ENCODE data around the gene STH.

Gene STH

DNA sequence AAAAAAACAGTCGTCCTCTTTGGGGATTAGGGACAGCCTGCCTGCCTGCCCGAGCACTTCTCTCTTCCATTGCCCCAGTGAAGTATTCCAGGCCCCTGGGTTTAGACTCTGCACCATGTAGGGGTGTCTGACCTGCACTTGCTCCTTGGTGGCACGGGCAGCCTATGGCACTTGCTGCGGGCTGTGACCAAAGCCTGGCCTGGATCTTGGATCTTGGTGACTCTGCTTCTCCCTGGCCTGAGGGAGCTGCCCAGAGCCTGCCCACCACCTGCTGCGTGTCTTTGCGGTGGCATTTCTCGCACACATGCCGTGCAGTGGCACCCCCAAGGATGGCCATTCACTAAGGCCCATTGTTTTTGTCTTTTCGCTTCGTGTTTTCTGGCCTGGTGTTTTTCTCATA lies 6.1 kb upstream of the STH start:
- ChIA-PET POLR2A (no interaction called here), CTCF (interaction anchor here (0.9 kb wide), 1 partner anchor 9 kb away, joined by 3 read pairs; no protein-coding TSS in a partner anchor)
- no peak for TF ChIP-seq CTCF (IDR thresholded peaks at IDR 0.05; ENCODE audit: control extremely low read depth, extremely low read depth, low read depth, missing control alignments)
- DNase-seq (ENCODE audit: extremely low spot score) = no peak

- POLR2A ChIA-PET = no interaction called here
- DNase-seq (ENCODE audit: extremely low spot score) = no peak
- TF ChIP-seq CTCF (IDR thresholded peaks at IDR 0.05; ENCODE audit: control extremely low read depth, extremely low read depth, low read depth, missing control alignments) = no peak
- CTCF ChIA-PET = no interaction called here
Measured at GRCh38 chr17:45993962-45994627, 5.0 kb upstream of the STH start.

GRCh38 chr17:45994987-45995386 lies 4.1 kb upstream of the STH start:
- ChIA-PET POLR2A (no interaction called here), CTCF (interaction anchor here (1.8 kb wide), 1 partner anchor 49 kb away, joined by 4 read pairs; no protein-coding TSS in a partner anchor)
- no peak for TF ChIP-seq CTCF (IDR thresholded peaks at IDR 0.05; ENCODE audit: control extremely low read depth, extremely low read depth, low read depth, missing control alignments)
- no peak for DNase-seq (ENCODE audit: extremely low spot score)

DNA sequence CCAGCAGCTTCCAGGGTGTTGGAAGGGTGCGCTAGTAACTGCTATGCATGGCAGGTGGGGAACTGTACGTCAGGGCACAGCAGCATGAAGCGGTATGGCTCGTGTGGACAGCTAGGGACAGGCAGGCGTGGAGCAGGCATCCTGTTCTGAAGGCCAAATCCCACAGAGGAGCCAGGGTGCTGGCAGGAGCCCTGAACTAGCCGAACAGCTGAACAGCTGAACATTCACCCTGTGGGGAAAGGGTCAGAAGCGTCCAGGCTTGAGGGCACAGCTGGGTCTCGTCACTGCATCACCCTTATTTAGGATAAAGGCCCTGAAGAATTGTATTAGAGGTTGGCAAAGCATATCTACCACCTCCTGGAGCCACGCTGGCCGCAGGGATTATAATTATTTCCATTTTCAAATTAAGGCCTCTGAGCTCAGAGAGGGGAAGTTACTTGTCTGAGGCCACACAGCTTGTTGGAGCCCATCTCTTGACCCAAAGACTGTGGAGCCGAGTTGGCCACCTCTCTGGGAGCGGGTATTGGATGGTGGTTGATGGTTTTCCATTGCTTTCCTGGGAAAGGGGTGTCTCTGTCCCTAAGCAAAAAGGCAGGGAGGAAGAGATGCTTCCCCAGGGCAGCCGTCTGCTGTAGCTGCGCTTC lies 3.3 kb upstream of the STH start:
- TF ChIP-seq CTCF (IDR thresholded peaks at IDR 0.05; ENCODE audit: control extremely low read depth, extremely low read depth, low read depth, missing control alignments) = no peak
- ChIA-PET CTCF (interaction anchor here (1.2 to 1.8 kb wide), 2 partner anchors 9 to 49 kb away, joined by 4 read pairs; no protein-coding TSS in a partner anchor), POLR2A (no interaction called here)
- no peak for DNase-seq (ENCODE audit: extremely low spot score)

DNA sequence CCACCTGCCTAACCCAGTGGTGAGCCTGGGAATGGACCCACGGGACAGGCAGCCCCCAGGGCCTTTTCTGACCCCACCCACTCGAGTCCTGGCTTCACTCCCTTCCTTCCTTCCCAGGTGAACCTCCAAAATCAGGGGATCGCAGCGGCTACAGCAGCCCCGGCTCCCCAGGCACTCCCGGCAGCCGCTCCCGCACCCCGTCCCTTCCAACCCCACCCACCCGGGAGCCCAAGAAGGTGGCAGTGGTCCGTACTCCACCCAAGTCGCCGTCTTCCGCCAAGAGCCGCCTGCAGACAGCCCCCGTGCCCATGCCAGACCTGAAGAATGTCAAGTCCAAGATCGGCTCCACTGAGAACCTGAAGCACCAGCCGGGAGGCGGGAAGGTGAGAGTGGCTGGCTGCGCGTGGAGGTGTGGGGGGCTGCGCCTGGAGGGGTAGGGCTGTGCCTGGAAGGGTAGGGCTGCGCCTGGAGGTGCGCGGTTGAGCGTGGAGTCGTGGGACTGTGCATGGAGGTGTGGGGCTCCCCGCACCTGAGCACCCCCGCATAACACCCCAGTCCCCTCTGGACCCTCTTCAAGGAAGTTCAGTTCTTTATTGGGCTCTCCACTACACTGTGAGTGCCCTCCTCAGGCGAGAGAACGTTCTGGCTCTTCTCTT lies 2.6 kb upstream of the STH start:
- no peak for DNase-seq (ENCODE audit: extremely low spot score)
- TF ChIP-seq CTCF (IDR thresholded peaks at IDR 0.05; ENCODE audit: control extremely low read depth, extremely low read depth, low read depth, missing control alignments) = no peak
- CTCF ChIA-PET = interaction anchor here (1.2 to 1.8 kb wide), 2 partner anchors 9 to 48 kb away, joined by 4 read pairs; no protein-coding TSS in a partner anchor
- POLR2A ChIA-PET = interaction anchor here (0.5 kb wide), 1 partner anchor 220 kb away, joined by 3 read pairs; no protein-coding TSS in a partner anchor

DNA sequence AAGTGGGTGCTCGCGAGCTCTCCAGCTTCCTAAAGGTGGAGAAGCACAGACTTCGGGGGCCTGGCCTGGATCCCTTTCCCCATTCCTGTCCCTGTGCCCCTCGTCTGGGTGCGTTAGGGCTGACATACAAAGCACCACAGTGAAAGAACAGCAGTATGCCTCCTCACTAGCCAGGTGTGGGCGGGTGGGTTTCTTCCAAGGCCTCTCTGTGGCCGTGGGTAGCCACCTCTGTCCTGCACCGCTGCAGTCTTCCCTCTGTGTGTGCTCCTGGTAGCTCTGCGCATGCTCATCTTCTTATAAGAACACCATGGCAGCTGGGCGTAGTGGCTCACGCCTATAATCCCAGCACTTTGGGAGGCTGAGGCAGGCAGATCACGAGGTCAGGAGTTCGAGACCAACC lies 1.9 kb upstream of the STH start:
- ChIA-PET POLR2A (interaction anchor here (0.5 kb wide), 1 partner anchor 219 kb away, joined by 3 read pairs; no protein-coding TSS in a partner anchor), CTCF (interaction anchor here (1.2 kb wide), 1 partner anchor 216 kb away, joined by 3 read pairs; no protein-coding TSS in a partner anchor)
- no peak for TF ChIP-seq CTCF (IDR thresholded peaks at IDR 0.05; ENCODE audit: control extremely low read depth, extremely low read depth, low read depth, missing control alignments)
- DNase-seq (ENCODE audit: extremely low spot score) = no peak
